ENCODE data around the gene ARL3.
"Not testable (repeated sequence)": the region's sequence is repeated elsewhere in the genome, so short reads cannot be mapped to it uniquely, and the experiment has no call there.

Gene ARL3

DNA sequence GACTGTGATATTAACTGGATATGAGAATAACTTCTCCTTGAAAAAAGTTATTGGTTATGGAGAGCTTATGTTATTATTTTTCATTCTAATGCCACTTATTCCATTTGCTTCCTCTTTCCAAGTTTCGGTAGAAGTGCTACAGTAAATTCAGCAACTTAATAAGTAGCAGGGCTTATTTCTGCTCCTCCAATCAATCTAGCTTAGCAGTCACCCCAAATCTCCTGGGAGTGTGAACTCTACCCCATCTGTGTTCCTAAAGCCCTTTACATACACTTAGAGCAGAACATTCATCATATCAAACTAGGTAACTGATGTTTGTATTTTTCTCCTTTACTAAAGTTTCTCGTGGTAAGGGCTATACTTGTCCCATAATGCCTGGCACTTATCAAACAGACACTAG, 8.7 kb downstream of the ARL3 start:
- no peak for DNase-seq (ENCODE audit: low read depth in 4 of 4, low spot score in 1 of 4)

DNA sequence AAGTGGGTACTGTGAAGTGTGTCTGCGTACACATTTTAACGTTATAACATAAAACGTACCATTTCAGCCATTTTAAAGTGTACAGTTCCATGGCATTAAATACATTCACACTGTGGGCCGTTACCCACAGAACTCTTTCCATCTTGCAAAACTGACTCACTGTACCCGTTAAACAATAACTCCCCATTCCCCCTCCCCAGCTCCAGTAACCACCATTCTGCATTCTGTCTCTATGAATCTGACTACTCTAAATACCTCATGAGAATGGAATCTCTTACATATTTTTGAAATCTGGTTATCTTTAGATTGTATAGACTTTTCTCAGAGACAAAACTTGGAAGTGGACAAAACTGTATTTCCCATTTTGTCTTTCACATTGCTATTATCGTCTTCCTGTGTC, 9.3 kb downstream of the ARL3 start:
- DNase-seq (ENCODE audit: low read depth in 4 of 4, low spot score in 1 of 4), result no peak

DNA sequence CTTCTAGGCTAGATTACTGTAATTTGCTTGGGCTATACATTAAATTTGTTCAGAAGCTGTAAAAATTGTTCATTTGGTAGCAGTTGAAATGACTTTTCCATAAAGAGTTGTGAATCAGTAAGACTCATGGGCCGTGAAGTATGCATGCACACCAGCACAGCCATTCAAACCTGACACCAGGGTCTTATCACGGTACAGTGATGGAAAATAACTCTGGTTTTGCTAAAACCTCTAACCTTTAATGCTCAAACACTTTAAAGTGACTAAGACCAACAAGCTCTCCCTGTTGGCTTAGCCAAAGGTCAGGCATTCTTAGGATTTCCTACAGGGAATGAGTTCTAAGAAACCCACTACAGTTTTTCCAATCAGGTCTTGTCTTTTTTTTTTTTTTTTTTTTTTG, 11.5 kb downstream of the ARL3 start:
- DNase-seq (ENCODE audit: low read depth in 4 of 4, low spot score in 1 of 4), result no peak

DNA sequence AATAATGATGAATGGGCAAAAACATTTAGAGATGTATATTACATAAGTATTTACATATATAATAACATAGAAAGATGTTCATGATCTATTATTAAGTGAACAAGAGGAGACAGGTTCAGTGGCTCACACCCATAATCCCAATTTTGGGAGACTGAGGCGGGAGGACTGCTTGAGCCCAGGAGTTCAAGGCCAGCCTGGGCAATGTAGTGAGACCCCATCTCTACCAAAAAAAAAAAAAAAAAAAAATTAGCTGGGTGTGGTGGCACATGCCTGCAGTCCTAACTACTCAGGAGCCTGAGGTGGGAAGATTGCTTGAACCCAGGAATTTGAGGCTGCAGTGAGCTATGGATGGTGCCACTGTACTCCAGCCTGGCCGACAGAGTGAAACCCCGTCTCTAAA, 12.4 kb downstream of the ARL3 start:
- DNase-seq (ENCODE audit: low read depth in 4 of 4, low spot score in 1 of 4), result no peak

DNA sequence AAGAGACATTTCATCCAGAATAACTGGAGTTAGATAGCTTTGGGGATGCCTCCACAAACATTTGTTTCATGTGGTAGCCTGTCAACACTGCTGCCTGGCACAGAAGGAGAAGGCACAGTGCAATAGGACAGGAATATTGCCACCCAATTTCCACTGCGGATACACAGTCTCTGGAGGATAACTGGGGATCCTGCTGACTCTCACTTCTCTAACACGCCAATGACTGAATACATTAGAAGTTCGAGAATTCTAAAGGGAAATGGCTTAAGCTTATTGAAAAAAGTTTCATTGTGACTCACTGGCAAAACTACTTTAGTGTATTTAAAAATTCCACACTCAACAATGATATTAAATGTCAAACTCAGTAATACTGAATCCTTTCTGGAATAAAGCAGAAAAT, 12.9 kb downstream of the ARL3 start:
- DNase-seq (ENCODE audit: low read depth in 4 of 4, low spot score in 1 of 4), result no peak

DNA sequence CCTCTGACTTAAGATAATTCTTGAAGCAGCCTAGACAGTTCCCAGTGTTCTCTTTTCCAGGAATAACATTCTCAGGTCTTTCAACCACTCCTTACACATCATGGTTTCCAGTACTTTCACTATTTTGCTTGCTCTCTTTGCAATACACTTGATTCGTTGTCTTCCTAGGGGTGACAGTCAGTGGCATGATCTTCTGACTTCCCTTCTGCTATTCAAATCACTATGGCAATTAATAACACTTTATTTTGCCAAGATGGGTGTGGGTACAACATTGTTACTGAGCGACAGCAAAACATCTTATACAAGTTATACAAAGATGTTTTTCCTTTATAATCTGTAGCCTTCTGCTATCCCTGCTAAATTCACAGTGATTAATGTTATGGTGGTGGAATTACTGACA, 15.3 kb downstream of the ARL3 start:
- no peak for DNase-seq (ENCODE audit: low read depth in 4 of 4, low spot score in 1 of 4)

DNA sequence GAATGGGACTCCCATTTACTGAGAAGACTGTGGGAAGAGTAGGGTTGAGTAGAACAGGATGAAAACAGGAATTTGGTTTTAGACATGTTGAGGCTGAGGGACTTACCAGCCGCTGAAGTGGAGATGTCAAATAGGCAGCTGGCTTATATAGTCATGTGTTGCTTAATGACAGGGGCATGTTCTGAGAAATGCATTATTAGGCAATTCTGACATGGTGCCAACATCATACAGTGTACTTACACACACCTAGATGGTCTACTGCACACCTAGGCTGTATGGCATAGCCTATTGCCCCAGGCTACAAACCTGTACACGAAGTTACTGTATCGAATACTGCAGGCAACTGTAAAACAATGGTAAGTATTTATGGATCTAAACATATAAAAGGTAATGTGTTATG, 17.5 kb downstream of the ARL3 start:
- DNase-seq (ENCODE audit: low read depth in 4 of 4, low spot score in 1 of 4), result no peak

DNA sequence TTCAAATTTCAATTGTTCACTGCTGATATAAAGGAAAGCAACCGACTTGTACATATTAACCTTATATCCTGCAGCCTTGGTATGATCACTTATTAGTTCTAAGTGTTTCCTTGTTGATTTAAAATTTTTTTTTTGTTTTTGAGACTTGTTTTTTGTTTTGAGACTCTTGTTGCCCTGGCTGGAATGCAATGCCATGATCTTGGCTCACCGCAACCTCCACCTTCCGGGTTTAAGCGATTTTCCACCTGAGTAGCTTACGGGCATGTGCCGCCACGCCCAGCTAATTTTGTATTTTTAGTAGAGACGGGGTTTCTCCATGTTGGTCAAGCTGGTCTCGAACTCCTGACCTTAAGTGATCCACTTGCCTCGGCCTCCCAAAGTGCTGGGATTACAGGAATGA, 18.8 kb downstream of the ARL3 start:
- DNase-seq (ENCODE audit: low read depth in 4 of 4, low spot score in 1 of 4), result not testable (repeated sequence)

DNA sequence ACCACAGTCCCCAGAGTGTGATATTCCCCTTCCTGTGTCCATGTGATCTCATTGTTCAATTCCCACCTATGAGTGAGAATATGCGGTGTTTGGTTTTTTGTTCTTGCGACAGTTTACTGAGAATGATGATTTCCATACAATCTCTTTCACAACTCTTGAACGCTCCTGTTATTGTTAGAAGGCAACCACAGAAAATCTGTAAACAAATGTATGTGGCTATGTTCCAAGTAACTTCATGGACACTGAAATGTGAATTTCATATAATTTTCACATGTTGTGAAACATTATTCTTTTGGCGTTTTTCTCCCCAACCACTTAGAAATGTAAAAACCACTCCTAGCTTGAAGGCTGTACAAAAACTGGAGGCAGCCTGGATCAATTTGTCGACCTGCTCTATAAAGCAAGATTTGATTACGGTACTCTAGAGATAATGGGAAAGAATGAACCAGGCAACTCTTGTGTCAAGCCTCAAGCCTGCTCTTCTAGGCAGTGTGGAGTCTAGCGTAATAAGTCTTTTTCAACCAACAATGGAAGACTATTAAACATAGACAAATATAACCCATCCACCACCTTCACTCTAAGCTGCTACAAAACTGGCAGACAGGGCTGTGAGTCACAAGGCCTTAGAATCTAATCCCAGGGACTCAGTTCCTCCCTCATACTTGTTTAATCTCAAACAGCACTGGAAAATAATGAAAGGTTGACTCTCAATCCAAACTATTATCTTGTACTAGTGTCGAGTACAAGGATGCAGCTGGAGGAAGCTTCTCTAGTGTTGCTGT, 22.7 kb downstream of the ARL3 start:
- DNase-seq (ENCODE audit: low read depth in 4 of 4, low spot score in 1 of 4), result no peak

DNA sequence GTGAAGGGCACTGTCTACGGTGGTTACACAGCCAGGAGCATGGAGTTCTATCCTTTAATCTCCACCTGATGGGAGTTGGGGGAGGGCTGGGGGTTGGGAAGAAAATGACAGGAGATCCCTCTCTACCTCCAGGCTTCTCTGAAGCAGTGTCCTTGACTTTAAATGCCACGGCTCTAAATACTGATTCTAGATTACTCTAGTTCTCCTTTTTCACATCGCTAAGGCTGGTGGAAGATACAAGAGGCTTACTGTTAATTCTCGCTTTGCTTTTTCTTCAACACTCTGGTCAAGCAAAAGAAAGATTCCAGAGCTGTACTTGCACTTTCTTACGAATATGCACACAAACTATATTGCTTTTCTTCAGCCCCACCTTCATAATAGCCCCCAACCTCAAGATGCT, 30.5 kb downstream of the ARL3 start:
- no peak for DNase-seq (ENCODE audit: low read depth in 4 of 4, low spot score in 1 of 4)

DNA sequence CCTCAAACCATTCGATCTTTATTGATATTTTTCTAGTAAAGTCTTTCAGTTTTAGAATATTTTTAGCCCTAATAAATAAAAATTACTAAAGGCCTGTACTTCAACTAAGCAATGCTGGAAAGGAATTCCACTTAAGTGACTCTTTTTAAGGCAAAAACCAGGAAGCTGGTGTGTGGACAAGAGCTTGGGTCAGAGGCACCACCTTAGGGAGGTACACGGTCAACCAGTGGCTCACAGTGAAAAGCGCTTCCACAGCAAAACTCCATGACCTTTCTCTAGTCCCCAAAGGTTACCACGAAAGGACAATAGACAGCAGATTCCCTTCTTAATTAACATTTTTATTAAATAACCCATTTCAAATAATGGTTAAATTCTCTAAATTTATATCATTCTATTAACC, 31.2 kb downstream of the ARL3 start:
- no peak for DNase-seq (ENCODE audit: low read depth in 4 of 4, low spot score in 1 of 4)

DNA sequence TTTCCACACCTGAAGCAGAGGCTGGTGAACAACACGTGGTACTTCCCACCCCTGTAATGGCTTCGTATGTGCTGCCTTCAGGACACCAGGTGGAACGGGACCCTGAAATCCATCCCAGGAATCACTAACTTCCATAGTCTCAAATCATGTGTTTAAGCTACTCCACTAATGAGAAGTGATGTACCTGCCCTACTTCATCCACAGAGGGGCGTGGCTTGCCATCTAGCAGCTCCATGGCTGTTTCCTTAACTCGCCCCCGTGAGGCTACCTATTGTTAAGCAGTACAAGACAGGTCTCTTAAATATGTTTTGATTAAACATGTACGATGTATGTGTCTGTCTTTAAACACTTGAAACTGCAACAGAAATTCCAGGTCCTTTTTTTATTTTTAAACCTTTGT, 31.8 kb downstream of the ARL3 start:
- no peak for DNase-seq (ENCODE audit: low read depth in 4 of 4, low spot score in 1 of 4)

DNA sequence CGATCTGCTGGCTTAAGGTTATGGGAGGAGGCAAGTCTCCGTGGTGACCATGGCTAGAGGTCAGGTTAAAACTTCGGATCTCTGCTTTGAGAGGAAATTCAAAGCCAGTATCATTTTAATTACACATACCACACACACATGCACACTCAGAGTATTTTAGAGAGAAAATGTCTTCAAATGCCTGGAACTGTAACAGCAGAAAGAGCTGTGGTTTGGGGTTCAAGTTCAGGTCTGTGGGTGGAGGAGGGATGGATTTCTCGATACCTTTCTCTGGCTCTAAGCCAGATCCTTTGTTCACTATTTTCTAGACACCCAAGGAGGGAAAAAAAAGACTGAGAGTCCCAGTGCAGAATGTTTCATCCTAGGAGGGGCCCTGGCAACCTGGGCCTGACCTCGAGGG, 32.5 kb downstream of the ARL3 start:
- DNase-seq (ENCODE audit: low read depth in 4 of 4, low spot score in 1 of 4), result no peak

DNA sequence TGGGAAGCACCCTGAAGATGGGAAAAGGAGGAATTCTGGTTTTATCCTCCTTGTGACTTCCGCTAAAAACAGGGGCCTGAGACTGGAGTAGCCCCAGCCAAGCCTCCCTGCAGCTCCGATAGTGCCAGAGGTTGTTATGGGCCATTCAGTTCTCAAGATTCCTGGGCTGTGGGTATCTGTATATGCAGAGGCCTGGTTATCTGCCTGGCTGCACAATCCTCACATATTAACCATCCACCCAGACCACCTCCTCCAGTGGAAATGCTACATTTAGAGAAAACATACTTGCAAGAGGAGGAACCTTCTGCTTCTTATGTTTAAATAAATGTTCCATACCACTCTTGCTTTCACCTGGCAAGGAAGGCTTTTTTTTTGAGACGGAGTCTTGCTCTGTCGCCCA, 34.6 kb downstream of the ARL3 start:
- no peak for DNase-seq (ENCODE audit: low read depth in 4 of 4, low spot score in 1 of 4)

DNA sequence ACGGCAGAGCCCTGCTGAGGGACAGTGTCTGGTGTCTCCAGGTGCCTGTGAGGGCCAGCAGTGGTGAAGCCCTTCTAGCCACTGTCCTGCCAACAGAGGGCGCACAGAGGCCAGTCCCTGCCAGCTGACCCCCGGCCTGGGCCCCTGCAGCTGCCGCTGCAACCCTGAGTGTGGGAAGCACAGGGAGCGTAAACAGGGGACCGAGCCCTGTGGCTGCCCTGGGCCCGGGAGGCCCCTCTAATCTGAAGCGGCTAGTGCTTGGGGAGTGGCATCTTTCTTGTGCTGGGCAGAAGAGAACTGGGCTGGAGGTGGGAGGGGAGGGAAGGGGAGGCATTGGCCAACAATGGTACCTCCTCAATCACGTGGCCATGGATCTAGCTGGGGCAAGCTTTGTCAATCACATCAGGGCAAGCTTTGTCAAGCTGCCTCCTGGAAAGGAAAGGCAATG, 35.3 kb downstream of the ARL3 start:
- no peak for DNase-seq (ENCODE audit: low read depth in 4 of 4, low spot score in 1 of 4)

DNA sequence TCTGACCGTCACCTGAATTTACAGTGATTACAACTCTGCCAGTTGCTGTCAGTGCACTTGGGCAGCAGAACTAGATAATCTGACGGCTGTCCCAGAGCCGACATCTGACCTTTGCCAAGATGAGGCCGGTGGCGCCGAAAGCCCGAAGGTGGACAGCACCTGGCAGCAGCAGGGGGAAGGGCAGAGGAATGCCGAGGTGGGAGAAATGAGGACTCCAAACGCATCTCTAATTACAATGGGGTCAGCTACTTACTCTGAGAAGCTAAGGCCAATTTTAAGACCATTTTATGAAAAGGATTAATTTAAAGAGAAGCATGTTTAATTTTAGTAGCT, 36.2 kb downstream of the ARL3 start:
- DNase-seq (ENCODE audit: low read depth in 4 of 4, low spot score in 1 of 4), result no peak

DNA sequence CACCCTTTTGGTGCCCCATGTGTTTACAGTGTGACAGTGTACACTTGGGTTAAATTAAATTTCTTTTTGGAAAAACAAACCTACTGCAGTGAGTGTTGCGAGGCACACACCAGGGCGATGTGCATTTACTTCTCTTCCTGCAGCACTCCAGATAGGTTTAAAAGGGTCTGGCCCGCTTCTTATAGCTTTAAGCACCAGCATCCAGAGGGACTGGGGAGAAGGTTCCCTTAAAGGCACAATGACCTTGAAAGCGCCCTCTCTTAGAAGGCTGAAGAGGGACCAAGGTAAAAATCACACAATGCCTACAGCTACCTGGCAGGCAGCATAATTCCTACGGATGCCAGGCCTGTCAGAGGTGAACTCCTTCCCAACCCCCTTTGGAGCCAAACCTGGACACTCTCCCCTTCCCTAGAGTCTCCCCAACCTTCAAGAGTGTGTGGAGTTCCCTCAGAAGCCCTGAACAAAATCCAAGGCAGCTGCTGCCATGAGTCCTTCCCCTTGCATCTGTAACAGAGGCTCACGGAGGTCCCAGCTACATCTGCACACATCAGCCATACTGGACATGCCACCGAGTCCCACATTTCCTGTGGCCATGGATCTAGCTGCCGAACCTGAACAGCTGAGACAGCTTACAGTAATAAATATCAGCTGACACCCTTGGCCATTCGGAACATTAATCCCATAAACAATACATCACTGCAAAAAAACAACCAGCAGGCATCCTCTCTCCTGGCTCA, 36.7 kb downstream of the ARL3 start:
- no peak for DNase-seq (ENCODE audit: low read depth in 4 of 4, low spot score in 1 of 4)

DNA sequence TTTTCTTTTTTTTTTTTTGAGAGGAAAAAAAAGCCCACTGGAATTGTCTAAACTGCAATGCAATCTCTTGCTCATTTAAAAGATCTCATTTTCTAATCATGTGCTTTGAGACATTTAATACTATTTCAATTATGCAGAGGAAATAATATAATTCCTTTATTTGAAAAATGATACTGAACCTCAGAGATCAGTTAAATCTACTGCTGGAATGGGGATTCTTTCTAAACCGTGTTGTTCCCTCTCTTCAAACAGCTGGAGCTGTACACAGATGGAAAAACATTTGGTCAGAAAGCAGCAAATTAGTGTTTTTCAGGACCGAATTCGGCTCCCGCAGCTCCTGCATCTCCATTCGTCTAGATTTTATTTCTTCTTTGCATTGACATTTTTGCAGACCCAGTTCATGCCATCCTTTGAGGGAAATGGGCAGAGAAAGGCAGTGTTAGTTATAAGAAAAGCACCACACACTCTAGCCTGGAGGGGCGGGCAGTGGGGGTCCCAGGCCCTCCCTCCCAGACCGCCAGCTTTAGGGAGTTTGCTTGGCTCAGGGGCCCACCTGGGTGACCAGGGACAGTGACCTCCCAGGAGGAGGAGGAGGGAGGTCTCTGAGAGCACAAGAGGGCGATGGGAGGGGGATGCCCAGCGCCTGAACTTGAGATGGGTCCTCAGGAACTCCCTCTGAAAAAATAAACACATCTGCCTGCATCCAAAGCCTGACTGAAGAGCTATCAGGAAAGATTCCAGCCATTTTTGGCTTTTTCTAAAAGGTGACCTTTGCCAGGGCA, 37.5 kb downstream of the ARL3 start:
- no peak for DNase-seq (ENCODE audit: low read depth in 4 of 4, low spot score in 1 of 4)

DNA sequence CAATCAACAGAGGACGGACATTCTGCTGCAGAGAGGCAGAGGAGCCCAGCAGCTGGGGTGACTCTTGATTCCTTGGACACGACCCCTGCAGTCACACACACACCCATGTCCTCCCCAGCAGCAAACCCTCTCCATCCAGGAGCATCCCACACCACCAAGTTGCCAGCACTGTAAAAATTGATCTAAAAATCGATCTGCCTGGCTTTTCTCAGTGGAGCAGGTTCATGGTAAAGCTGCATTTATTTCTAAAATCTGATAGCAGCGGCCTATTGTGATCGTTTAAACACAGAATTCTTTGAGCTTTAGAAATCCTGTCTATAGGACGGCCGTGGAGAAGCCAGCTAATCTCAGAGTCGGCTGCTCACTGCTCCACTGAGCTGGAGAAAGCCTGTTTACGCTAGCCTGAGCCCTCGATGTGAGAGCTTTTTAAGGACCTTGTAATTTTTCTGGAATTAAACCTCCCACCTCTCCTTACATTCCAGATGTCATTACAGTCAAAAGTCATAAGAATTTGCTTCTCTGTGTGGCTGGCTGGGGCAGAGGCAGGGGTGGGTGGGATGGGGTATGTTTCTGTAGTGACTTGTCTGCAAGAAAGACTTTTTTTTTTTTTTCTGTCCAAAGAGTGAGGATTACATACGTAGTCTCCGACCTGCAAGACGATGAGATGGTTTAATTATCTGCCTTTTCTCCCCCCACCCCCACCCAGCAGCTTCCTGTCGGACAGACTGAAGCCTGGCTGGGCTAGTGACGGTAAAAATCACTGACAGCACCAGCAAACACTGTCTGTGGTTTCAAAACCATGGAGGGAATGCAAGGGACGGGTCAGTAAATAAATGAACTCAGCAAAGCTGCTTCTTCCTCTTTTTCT, 38.3 kb downstream of the ARL3 start:
- no peak for DNase-seq (ENCODE audit: low read depth in 4 of 4, low spot score in 1 of 4)

DNA sequence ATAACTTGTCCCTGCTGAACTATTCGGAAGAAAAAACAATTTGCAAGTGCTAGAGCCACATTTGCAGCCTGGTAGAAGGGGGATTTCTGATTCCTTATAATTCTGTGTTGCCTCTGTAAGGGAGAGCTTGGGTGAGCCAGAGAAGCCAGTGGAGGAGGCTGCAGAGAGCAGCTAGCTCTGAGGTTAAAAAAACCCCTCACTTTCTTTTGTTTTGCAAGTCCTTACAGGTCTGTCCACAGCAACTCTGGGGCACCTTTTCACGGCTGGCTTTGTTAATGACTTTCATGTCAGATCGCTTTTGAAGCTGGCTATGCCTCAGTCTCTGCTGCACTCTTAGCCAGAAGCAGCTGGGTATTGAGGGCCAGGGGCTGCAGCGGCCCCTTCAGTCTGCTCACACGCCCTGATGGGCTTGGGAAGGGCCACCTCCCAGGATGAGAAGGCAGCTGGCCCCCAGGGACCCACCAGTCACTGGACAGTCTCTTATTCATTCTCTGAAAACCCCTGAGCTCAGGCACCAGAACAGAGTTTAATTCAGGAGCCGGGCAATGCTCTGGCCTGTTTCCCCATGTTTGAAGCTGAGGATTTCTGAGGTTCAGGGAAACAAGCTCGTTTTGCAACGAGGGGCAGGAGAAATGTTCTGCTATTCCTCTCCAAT, 39.1 kb downstream of the ARL3 start:
- DNase-seq (ENCODE audit: low read depth in 4 of 4, low spot score in 1 of 4), result no peak

DNA sequence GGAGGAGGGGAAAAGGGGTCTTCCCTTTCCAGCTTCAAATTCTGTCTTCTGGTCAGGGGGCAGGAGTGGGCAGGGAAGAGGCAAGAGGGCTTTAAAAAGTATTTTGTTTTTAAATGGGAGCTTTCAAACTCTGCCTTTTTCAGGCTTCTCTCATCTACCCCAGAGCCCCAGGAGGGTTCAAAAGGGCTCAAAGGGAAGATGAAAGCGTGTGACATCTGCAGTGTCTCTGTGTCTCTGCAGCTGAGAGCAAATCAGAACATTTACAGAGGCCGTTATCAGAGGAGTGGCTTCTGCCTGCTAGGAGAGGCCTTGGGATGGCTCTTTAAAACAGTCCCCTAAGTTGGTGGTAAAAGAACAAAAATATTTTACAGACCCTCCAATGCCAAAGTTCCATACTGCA, 39.6 kb downstream of the ARL3 start:
- no peak for DNase-seq (ENCODE audit: low read depth in 4 of 4, low spot score in 1 of 4)
